Astrocyte of the spinal cord (primary cell): ENCODE results near the gene TALDO1.

Experiments used
- DNase-seq: peaks from one replicate; pipeline ENCODE4 v3.0.0; 2011; ENCODE audit warnings: low read depth, low spot score
- H3K4me3 ChIP-seq: 2 replicates; pipeline ENCODE4 v1.5.1; 2011; ENCODE audit warnings: low read depth, mild to moderate bottlenecking, low read length, moderate library complexity
- CTCF ChIP-seq: IDR thresholded peaks from 2 replicates; pipeline ENCODE4 v1.5.1; 2012; ENCODE audit warnings: low read depth, mild to moderate bottlenecking, low read length, inconsistent platforms
- in situ Hi-C: cut with HindIII; loops from 2 replicates; pipeline ENCODE4 v1.10.0; 2017; ENCODE audit warnings: low sequenced_read_pairs

TALDO1 gene

GRCh38 chr11:801097-801780 is 54.0 kb downstream of the TALDO1 start:
- TF ChIP-seq CTCF = no peak
- H3K4me3 ChIP-seq = no peak overlapping the region
- no peak for DNase-seq
- in situ Hi-C loops = no loop called here

GRCh38 chr11:802018-802617 is 54.9 kb downstream of the TALDO1 start:
- no peak for TF ChIP-seq CTCF
- in situ Hi-C loops = no loop called here
- no peak overlapping the region for H3K4me3 ChIP-seq
- DNase-seq = no peak

GRCh38 chr11:802693-803466 is 55.6 kb downstream of the TALDO1 start:
- TF ChIP-seq CTCF = no peak
- H3K4me3 ChIP-seq = no peak overlapping the region
- in situ Hi-C loops = no loop called here
- no peak for DNase-seq

GRCh38 chr11:803467-803742 is 56.1 kb downstream of the TALDO1 start:
- TF ChIP-seq CTCF = no peak
- in situ Hi-C loops = no loop called here
- H3K4me3 ChIP-seq = no peak overlapping the region
- no peak for DNase-seq

GRCh38 chr11:803770-804598 is 56.7 kb downstream of the TALDO1 start:
- in situ Hi-C loops = no loop called here
- TF ChIP-seq CTCF = no peak
- DNase-seq = no peak

GRCh38 chr11:804599-804964 is 57.3 kb downstream of the TALDO1 start:
- no peak for TF ChIP-seq CTCF
- peak overlapping the region; percentile 57 for H3K4me3 ChIP-seq
- in situ Hi-C loops = no loop called here
- DNase-seq = no peak

More at GRCh38 chr11:803770-804598, 56.7 kb downstream of the TALDO1 start:
- peak overlapping the region; percentile 57 for H3K4me3 ChIP-seq
